Nephron (organoid): Measurements from ENCODE around the gene S1PR3.

ENCODE experiments used
- H3K27ac Mint-ChIP-seq, 3 experiments: 2 replicates each; pipeline ENCODE4 v1.8.0; 2020; ENCODE audit warnings: mixed read lengths in 3 of 3, mild to moderate bottlenecking in 2 of 3, moderate library complexity in 1 of 3
- H3K27me3 Mint-ChIP-seq: 2 replicates; pipeline ENCODE4 v1.8.0; 2021; ENCODE audit warnings: low read depth, mild to moderate bottlenecking, moderate library complexity, mixed read lengths
- H3K36me3 Mint-ChIP-seq: 2 replicates; pipeline ENCODE4 v1.8.0; 2020; ENCODE audit warnings: low read depth, mixed read lengths
- H3K4me1 Mint-ChIP-seq: 2 replicates; pipeline ENCODE4 v1.8.0; 2020; ENCODE audit warnings: mixed read lengths
- H3K4me3 Mint-ChIP-seq, 3 experiments: 2 replicates each; pipeline ENCODE4 v1.8.0; 2020; ENCODE audit warnings: mild to moderate bottlenecking in 3 of 3, mixed read lengths in 3 of 3, moderate library complexity in 2 of 3
- H3K9me3 Mint-ChIP-seq: 2 replicates; pipeline ENCODE4 v1.8.0; 2020; ENCODE audit warnings: mixed read lengths
- TF ChIP-seq, protein P1 (sequence below), 3 experiments: fragments of 200-600 bp; sonication (generic); IDR thresholded peaks; one replicate each; pipeline ENCODE4 v1.5.0; 2021; ENCODE audit warnings: antibody characterized with exemption in 3 of 3; ENCODE audit not compliant: unreplicated experiment in 3 of 3

Gene S1PR3

DNA sequence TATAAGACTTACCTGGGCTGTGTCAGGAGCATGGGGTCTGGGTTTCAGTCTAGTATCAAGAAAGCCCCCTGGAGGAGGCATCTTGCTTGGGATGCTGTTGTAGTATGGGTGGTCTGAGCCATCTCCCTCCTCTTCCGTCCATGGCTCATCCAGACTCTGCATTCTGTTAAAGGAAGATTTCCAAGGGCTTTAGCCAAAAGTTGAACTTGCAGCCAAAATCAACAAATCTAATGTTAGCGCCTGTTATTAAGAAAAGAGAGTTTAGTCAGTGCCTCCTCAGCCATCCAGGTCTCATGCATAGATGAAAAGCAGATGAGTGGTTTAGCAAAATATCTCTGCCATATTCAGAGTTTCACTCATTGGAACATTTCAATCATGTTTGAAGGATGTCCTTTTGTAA lies 55.6 kb downstream of the S1PR3 start:
- Mint-ChIP-seq H3K4me1 (peaks cover 28% of the 10 kb centered on the region), H3K9me3 (no peaks in the 10 kb centered on the region)

DNA sequence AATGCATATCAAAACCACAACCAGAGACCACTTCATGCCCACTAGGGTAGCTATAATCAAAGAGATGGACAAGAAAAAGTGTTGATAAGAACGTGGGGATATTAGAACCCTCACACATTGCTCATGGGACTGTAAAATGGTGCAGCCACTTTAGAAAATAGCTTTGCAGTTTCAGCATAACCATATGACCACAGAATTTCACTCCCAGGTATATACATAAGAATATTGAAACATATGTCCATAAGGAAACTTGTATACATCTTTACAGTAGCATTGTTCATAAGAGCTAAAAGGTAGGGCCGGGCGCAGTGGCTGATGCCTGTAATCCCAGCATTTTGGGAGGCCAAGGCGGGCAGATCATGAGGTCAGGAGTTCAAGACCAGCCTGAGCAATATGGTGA lies 56.4 kb downstream of the S1PR3 start:
- Mint-ChIP-seq H3K4me1 (peaks cover 31% of the 10 kb centered on the region), H3K27me3 (no peaks in the 10 kb centered on the region), H3K4me3 (no peak overlapping the region)

More for the DNA sequence above, 55.6 kb downstream of the S1PR3 start:
- Mint-ChIP-seq H3K27me3 (no peaks in the 10 kb centered on the region), H3K27ac (peak overlapping the region; percentile 43 to 90 (median 66)), H3K4me3 (peak overlapping the region in 1 of 3 experiments; percentile 26), H3K36me3 (no peaks in the 10 kb centered on the region)
- TF ChIP-seq, protein P1, sequence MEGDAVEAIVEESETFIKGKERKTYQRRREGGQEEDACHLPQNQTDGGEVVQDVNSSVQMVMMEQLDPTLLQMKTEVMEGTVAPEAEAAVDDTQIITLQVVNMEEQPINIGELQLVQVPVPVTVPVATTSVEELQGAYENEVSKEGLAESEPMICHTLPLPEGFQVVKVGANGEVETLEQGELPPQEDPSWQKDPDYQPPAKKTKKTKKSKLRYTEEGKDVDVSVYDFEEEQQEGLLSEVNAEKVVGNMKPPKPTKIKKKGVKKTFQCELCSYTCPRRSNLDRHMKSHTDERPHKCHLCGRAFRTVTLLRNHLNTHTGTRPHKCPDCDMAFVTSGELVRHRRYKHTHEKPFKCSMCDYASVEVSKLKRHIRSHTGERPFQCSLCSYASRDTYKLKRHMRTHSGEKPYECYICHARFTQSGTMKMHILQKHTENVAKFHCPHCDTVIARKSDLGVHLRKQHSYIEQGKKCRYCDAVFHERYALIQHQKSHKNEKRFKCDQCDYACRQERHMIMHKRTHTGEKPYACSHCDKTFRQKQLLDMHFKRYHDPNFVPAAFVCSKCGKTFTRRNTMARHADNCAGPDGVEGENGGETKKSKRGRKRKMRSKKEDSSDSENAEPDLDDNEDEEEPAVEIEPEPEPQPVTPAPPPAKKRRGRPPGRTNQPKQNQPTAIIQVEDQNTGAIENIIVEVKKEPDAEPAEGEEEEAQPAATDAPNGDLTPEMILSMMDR (IDR thresholded peaks at IDR 0.05; ENCODE audit: unreplicated experiment in 3 of 3) = no peak

GRCh38 chr9:89048616-89049015 lies 57.3 kb downstream of the S1PR3 start:
- no peak overlapping the region for H3K4me3 Mint-ChIP-seq
- peaks cover 33% of the 10 kb centered on the region for H3K4me1 Mint-ChIP-seq
- no peaks in the 10 kb centered on the region for H3K27me3 Mint-ChIP-seq
- no peak overlapping the region for H3K27ac Mint-ChIP-seq
- TF ChIP-seq, protein P1 (IDR thresholded peaks at IDR 0.05; ENCODE audit: unreplicated experiment in 3 of 3) = no peak
- H3K36me3 Mint-ChIP-seq = no peaks in the 10 kb centered on the region
- no peaks in the 10 kb centered on the region for H3K9me3 Mint-ChIP-seq

More for the DNA sequence above, 56.4 kb downstream of the S1PR3 start:
- H3K27ac Mint-ChIP-seq = peak overlapping the region; percentile 11 to 66 (median 17)
- no peaks in the 10 kb centered on the region for H3K9me3 Mint-ChIP-seq
- no peaks in the 10 kb centered on the region for H3K36me3 Mint-ChIP-seq
- TF ChIP-seq, protein P1 (IDR thresholded peaks at IDR 0.05; ENCODE audit: unreplicated experiment in 3 of 3) = no peak

DNA sequence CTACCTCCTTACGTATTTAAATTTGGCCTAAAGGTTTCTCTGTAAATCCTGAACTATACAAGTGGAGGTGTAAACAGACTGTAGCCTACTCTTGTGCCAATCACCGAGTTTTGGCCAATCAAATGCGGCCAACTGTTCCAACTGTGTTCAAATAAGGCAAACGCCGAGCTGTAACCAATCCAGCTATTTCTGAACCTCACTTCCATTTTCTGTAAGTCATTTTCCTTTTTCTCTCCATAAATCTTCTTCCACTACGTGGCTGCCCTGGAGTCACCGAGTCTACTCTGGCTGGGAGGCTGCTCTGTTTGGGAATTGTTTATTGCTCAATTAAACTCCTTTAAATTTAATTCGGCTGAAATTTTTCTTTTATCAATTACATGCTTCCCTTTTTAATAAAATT lies 58.4 kb downstream of the S1PR3 start:
- H3K27ac Mint-ChIP-seq = peak overlapping the region; percentile 66 to 82 (median 72)
- H3K4me1 Mint-ChIP-seq = peaks cover 33% of the 10 kb centered on the region
- H3K4me3 Mint-ChIP-seq = no peak overlapping the region
- TF ChIP-seq, protein P1 (IDR thresholded peaks at IDR 0.05; ENCODE audit: unreplicated experiment in 3 of 3) = no peak
- H3K36me3 Mint-ChIP-seq = no peaks in the 10 kb centered on the region
- H3K27me3 Mint-ChIP-seq = no peaks in the 10 kb centered on the region
- no peaks in the 10 kb centered on the region for H3K9me3 Mint-ChIP-seq

DNA sequence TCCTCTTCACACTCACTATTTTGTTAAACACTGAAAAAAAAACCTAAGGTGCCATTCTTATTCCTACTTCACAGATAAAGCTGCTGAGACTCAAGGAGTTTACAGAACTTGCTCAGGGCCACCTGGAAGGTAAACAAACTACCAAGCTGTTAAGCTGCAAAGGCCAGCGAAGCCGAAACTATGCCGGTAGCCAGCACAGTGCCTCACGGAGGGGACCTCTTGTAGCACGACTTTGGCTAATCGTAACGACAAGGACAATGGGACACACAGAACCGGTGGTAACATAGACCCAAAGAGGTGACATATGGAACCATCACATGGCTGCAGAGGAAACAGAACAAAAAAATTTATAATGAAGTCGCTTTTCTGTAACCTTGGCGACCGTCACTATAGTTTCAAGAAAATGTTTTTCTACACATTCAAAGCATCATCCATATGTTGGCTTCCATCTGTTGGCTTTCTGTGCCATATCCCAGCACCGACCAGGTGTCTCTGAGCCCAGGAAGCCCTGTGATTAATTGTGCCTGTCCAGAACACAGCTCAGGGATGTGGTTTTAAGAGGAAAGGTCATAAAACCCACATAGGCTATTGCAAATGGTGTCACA lies 60.3 kb downstream of the S1PR3 start:
- H3K9me3 Mint-ChIP-seq = no peaks in the 10 kb centered on the region
- no peak overlapping the region for H3K27ac Mint-ChIP-seq
- H3K36me3 Mint-ChIP-seq = no peaks in the 10 kb centered on the region
- H3K27me3 Mint-ChIP-seq = peaks cover 4% of the 10 kb centered on the region
- peaks cover 26% of the 10 kb centered on the region for H3K4me1 Mint-ChIP-seq
- no peak overlapping the region for H3K4me3 Mint-ChIP-seq
- TF ChIP-seq, protein P1 (IDR thresholded peaks at IDR 0.05; ENCODE audit: unreplicated experiment in 3 of 3) = no peak

GRCh38 chr9:89052470-89053097 lies 61.3 kb downstream of the S1PR3 start:
- H3K4me1 Mint-ChIP-seq = peaks cover 16% of the 10 kb centered on the region
- H3K9me3 Mint-ChIP-seq = no peaks in the 10 kb centered on the region
- no peaks in the 10 kb centered on the region for H3K36me3 Mint-ChIP-seq
- peak overlapping the region in 1 of 3 experiments; percentile 13 for H3K27ac Mint-ChIP-seq
- no peak overlapping the region for H3K4me3 Mint-ChIP-seq
- TF ChIP-seq, protein P1 (IDR thresholded peaks at IDR 0.05; ENCODE audit: unreplicated experiment in 3 of 3) = no peak
- H3K27me3 Mint-ChIP-seq = peaks cover 4% of the 10 kb centered on the region
